ENCODE data around the gene POM121L2. TPM values are rescaled to one million over a fixed set of nuclear protein-coding genes. Genes with fewer than 3 reads are reported as not detected.

POM121L2 gene
- total RNA-seq, 1 experiment from 2014 or later, result not detected

DNA sequence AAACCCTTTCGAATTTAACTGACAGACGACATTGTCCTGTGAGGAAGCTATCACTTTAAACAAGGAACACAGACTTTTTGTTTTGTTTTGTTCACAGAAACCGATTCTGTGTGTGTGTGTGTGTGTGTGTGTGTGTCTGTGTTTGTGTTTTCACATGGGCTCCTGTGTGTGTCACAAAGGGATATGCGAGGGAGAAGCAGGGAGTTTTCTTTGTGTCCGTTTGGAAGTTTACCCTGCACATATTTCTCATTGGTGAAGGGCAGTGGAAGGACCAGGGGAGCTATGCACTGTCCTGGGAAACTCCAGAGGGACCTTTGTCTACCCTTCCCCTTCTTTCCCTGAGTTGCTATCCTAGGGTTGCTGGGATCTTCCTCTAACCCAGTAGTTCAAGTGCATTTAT lies 17.7 kb downstream of the POM121L2 start (continued):
- TF ChIP-seq SIN3A (IDR thresholded peaks at IDR 0.05; ENCODE audit: low read depth), result no peak
- no peak for TF ChIP-seq FOSL1 (IDR thresholded peaks at IDR 0.05; ENCODE audit: low read depth)
- no peak for TF ChIP-seq ELF1 (IDR thresholded peaks at IDR 0.05; ENCODE audit: borderline replicate concordance, low read depth)
- TF ChIP-seq, protein P1, sequence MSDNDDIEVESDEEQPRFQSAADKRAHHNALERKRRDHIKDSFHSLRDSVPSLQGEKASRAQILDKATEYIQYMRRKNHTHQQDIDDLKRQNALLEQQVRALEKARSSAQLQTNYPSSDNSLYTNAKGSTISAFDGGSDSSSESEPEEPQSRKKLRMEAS (IDR thresholded peaks at IDR 0.05), result no peak
- TF ChIP-seq TCF7L2 (IDR thresholded peaks at IDR 0.05; ENCODE audit: borderline replicate concordance, extremely low read depth, insufficient read depth, insufficient read length), result no peak

DNA sequence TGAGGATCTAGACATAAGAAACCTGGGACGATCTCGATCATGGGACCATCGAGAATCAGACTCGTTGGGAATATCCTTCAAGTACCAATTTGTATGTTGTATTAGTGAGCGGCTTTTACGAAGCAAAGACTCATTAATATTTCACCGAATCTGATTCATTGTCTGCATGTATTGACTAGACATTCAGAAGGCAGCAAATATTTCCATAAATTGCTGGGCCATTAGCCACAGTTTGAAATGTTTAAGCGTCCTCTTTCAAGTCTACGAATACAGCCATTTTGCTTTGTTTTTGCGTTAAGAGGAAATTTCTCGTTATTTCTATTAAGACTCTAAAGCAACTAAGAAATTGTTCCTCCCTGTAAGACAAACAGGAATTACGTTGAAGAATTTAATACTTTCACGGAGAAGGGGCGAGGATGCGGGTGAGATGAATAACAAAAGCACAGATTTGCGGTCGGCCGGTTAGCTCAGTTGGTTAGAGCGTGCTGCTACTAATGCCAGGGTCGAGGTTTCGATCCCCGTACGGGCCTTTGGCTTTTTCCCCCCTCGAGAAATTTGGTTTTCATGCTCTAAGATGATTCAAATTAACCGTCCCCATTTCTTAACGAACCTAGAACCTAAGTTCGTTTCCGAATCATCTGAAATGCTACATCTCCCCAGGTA lies 18.5 kb downstream of the POM121L2 start:
- peak; percentile 18 for DNase-seq (ENCODE audit: low read depth, low spot score)
- Histone ChIP-seq H3K27me3 (ENCODE audit: insufficient read depth, low read length) (no peaks in the 10 kb centered on the region), H3K4me1 (ENCODE audit: control insufficient read depth in 1 of 2, insufficient read depth in 2 of 2, low read length in 2 of 2) (peaks cover 8 to 24% of the 10 kb centered on the region in 2 experiments), H3K9ac (ENCODE audit: low read length) (no peak overlapping the region), H3K9me2 (ENCODE audit: insufficient read depth) (no peaks in the 10 kb centered on the region), H3K4me3 (replicated peaks in 1 of 2; ENCODE audit: low read depth in 1 of 2, low read length in 2 of 2) (no peak overlapping the region), H3K79me2 (ENCODE audit: insufficient read depth, low read length) (no peaks in the 10 kb centered on the region), H3K27ac (ENCODE audit: low read depth, low read length) (no peak overlapping the region), H3K4me2 (ENCODE audit: low read length) (no peak overlapping the region), H3K36me3 (ENCODE audit: control insufficient read depth in 1 of 2, insufficient read depth in 2 of 2, low read length in 2 of 2) (no peaks in the 10 kb centered on the region), H2AFZ (ENCODE audit: low read depth, low read length, poor library complexity, severe bottlenecking) (no peak overlapping the region), H3K9me3 (ENCODE audit: control insufficient read depth in 1 of 2, insufficient read depth in 1 of 2, low read depth in 1 of 2, low read length in 2 of 2) (no peaks in the 10 kb centered on the region), H4K20me1 (ENCODE audit: insufficient read depth) (no peaks in the 10 kb centered on the region)
- no peak for TF ChIP-seq ZFX (IDR thresholded peaks at IDR 0.05)
- TF ChIP-seq, protein P2, sequence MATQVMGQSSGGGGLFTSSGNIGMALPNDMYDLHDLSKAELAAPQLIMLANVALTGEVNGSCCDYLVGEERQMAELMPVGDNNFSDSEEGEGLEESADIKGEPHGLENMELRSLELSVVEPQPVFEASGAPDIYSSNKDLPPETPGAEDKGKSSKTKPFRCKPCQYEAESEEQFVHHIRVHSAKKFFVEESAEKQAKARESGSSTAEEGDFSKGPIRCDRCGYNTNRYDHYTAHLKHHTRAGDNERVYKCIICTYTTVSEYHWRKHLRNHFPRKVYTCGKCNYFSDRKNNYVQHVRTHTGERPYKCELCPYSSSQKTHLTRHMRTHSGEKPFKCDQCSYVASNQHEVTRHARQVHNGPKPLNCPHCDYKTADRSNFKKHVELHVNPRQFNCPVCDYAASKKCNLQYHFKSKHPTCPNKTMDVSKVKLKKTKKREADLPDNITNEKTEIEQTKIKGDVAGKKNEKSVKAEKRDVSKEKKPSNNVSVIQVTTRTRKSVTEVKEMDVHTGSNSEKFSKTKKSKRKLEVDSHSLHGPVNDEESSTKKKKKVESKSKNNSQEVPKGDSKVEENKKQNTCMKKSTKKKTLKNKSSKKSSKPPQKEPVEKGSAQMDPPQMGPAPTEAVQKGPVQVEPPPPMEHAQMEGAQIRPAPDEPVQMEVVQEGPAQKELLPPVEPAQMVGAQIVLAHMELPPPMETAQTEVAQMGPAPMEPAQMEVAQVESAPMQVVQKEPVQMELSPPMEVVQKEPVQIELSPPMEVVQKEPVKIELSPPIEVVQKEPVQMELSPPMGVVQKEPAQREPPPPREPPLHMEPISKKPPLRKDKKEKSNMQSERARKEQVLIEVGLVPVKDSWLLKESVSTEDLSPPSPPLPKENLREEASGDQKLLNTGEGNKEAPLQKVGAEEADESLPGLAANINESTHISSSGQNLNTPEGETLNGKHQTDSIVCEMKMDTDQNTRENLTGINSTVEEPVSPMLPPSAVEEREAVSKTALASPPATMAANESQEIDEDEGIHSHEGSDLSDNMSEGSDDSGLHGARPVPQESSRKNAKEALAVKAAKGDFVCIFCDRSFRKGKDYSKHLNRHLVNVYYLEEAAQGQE (IDR thresholded peaks at IDR 0.05; ENCODE audit: low read depth), result no peak
- TF ChIP-seq, protein P3, sequence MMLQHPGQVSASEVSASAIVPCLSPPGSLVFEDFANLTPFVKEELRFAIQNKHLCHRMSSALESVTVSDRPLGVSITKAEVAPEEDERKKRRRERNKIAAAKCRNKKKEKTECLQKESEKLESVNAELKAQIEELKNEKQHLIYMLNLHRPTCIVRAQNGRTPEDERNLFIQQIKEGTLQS (IDR thresholded peaks at IDR 0.05), result peak; percentile 83; the same call in 1 of the 2 replicates
- intact Hi-C loops (cut with micrococcal nuclease), result loop anchor here (10.0 kb wide), 3 partner anchors 119 to 381 kb away; no protein-coding TSS in a partner anchor
- ChIA-PET RAD21 (ENCODE audit: low non-redundant PET in 1 of 2, low total read pairs in 2 of 2, uncharacterized antibody in 2 of 2, unreplicated experiment in 2 of 2) (no interaction called here), POLR2A (interaction anchor here (0.6 kb wide), 1 partner anchor 836 kb away, joined by 3 read pairs; no protein-coding TSS in a partner anchor), CTCF (no interaction called here)
- BruUV-seq (replicated peaks), result no TSS peak
- no peak for ATAC-seq
